ENCODE measurements around the gene TAF11L6.

- TF ChIP-seq CTCF (IDR thresholded peaks at IDR 0.05; ENCODE audit: poor library complexity), result no peak
- TF ChIP-seq EZH2 (IDR thresholded peaks at IDR 0.05; ENCODE audit: borderline replicate concordance), result no peak
- TF ChIP-seq EZH2phosphoT487 (IDR thresholded peaks at IDR 0.05; ENCODE audit: low read depth, severe bottlenecking, unreplicated experiment), result no peak
Measured at GRCh38 chr5:17511775-17512325, 16.6 kb upstream of the TAF11L6 start.

Data from hepatocyte (in vitro differentiated cells).